Measurements from ENCODE around the gene GPR151.

GPR151 gene

GRCh38 chr5:146541958-146542849, 26.2 kb upstream of the GPR151 start:
- H3K4me3 ChIP-seq (ENCODE audit: insufficient read depth, low read length, poor library complexity, severe bottlenecking), result no peak overlapping the region
- H4K20me1 ChIP-seq (ENCODE audit: low read depth, low read length), result no peaks in the 10 kb centered on the region
- H2AFZ ChIP-seq (ENCODE audit: low read depth, low read length, severe bottlenecking), result no peak overlapping the region
- H3K9me3 ChIP-seq (ENCODE audit: insufficient read depth, low read length), result no peaks in the 10 kb centered on the region
- no peaks in the 10 kb centered on the region for H3K79me2 ChIP-seq (ENCODE audit: insufficient read depth, low read length)
- TF ChIP-seq CTCF (IDR thresholded peaks at IDR 0.05; ENCODE audit: insufficient read depth, low read length, poor library complexity, severe bottlenecking), result peak; percentile 88
- TF ChIP-seq EZH2phosphoT487 (conservative IDR thresholded peaks at IDR 0.05; ENCODE audit: low read length), result no peak
- no peaks in the 10 kb centered on the region for H3K27me3 ChIP-seq (ENCODE audit: low read length)
- no peaks in the 10 kb centered on the region for H3K9me2 ChIP-seq (replicated peaks; ENCODE audit: insufficient read depth, low read length)
- H3K36me3 ChIP-seq (ENCODE audit: low read length), result no peaks in the 10 kb centered on the region
- H3K27ac ChIP-seq (ENCODE audit: low read depth, low read length), result no peak overlapping the region
- H3K9ac ChIP-seq (ENCODE audit: low read length), result no peak overlapping the region
- H3K4me2 ChIP-seq (ENCODE audit: low read depth, low read length, poor library complexity, severe bottlenecking), result no peak overlapping the region
- no peaks in the 10 kb centered on the region for H3F3A ChIP-seq (ENCODE audit: insufficient read depth)

- no peak overlapping the region for H3K9ac ChIP-seq (ENCODE audit: low read length)
- TF ChIP-seq CTCF (IDR thresholded peaks at IDR 0.05; ENCODE audit: insufficient read depth, low read length, poor library complexity, severe bottlenecking) (no peak), EZH2phosphoT487 (conservative IDR thresholded peaks at IDR 0.05; ENCODE audit: low read length) (no peak)
These were observed 24.4 kb upstream of the GPR151 start for GRCh38 chr5:146540414-146540813.

GRCh38 chr5:146539973-146540372, 24.0 kb upstream of the GPR151 start:
- Histone ChIP-seq H3K36me3 (ENCODE audit: low read length) (no peaks in the 10 kb centered on the region), H3K9me2 (replicated peaks; ENCODE audit: insufficient read depth, low read length) (no peaks in the 10 kb centered on the region), H3K79me2 (ENCODE audit: insufficient read depth, low read length) (no peaks in the 10 kb centered on the region), H3K9ac (ENCODE audit: low read length) (no peak overlapping the region), H2AFZ (ENCODE audit: low read depth, low read length, severe bottlenecking) (no peak overlapping the region), H4K20me1 (ENCODE audit: low read depth, low read length) (no peaks in the 10 kb centered on the region), H3K4me3 (ENCODE audit: insufficient read depth, low read length, poor library complexity, severe bottlenecking) (no peak overlapping the region), H3K9me3 (ENCODE audit: insufficient read depth, low read length) (no peaks in the 10 kb centered on the region), H3K27ac (ENCODE audit: low read depth, low read length) (no peak overlapping the region), H3K27me3 (ENCODE audit: low read length) (no peaks in the 10 kb centered on the region), H3K4me2 (ENCODE audit: low read depth, low read length, poor library complexity, severe bottlenecking) (no peak overlapping the region), H3F3A (ENCODE audit: insufficient read depth) (no peaks in the 10 kb centered on the region)
- TF ChIP-seq CTCF (IDR thresholded peaks at IDR 0.05; ENCODE audit: insufficient read depth, low read length, poor library complexity, severe bottlenecking) (no peak), EZH2phosphoT487 (conservative IDR thresholded peaks at IDR 0.05; ENCODE audit: low read length) (no peak)

More at GRCh38 chr5:146540414-146540813, 24.4 kb upstream of the GPR151 start:
- Histone ChIP-seq H3K4me3 (ENCODE audit: insufficient read depth, low read length, poor library complexity, severe bottlenecking) (no peak overlapping the region), H4K20me1 (ENCODE audit: low read depth, low read length) (no peaks in the 10 kb centered on the region), H3K9me3 (ENCODE audit: insufficient read depth, low read length) (no peaks in the 10 kb centered on the region), H3F3A (ENCODE audit: insufficient read depth) (no peaks in the 10 kb centered on the region), H3K79me2 (ENCODE audit: insufficient read depth, low read length) (no peaks in the 10 kb centered on the region), H3K27me3 (ENCODE audit: low read length) (no peaks in the 10 kb centered on the region), H3K9me2 (replicated peaks; ENCODE audit: insufficient read depth, low read length) (no peaks in the 10 kb centered on the region), H3K4me2 (ENCODE audit: low read depth, low read length, poor library complexity, severe bottlenecking) (no peak overlapping the region), H2AFZ (ENCODE audit: low read depth, low read length, severe bottlenecking) (no peak overlapping the region), H3K36me3 (ENCODE audit: low read length) (no peaks in the 10 kb centered on the region), H3K27ac (ENCODE audit: low read depth, low read length) (no peak overlapping the region)

Measured in SU-DHL-6 (cell line).